Stimulated activated CD8-positive, alpha-beta memory T cell treated with anti-CD3 and anti-CD28 coated beads, Interleukin-4, amount 100 ng/mL, for 48 hours (primary cell): Measurements from ENCODE around the gene GRAMD4.

Experiments used
- DNase-seq: peaks from one replicate; pipeline ENCODE4 v3.0.0-alpha.2; 2020

Gene GRAMD4

DNA sequence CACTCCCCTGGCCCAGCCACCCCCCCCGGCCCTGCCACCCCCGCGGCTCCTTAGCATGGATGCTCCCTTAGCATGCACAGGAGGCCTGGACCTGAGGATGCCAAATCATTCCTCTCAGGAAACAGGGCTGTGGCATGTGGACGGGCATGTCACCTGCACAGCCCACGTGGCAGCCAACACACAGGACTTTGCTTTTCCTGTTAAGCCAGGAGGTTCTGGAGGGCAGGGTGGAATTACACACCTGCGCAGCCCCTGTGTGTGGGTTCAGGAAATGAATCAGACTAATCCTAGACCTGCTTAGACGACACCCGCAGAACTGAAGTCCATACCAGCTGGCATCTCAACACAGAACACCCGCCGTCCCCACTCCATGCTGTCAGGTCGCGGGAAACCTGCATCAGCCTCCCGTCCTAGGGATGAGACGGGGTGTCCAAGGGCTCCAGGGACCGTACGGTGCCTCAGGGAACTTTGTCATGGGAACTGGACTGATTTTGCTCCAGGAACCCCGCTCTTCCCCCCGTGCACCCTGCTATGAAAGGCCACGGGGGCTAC lies 107.7 kb downstream of the GRAMD4 start:
- DNase-seq, result no peak

DNA sequence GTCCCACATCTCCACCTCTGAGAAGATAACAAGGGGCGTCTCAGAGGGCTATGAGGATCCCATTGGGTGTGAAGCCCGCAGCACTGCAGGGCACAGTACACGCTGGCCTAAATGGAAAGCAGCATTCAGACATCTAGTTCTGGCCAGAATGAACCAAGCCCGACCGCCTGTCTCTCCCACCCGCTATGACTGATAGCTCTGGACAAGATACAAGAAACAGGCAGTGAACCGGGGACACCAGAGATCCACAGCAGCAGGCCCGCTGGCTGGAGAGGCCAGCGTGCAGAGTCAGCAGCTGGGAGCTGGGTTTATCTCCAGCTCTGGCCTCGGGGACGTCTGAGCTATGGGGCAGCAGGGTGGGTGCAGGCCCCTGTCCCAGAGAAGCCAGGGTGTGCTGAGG lies 108.3 kb downstream of the GRAMD4 start:
- DNase-seq, result no peak
